IMR-90 (cell line): ENCODE data around the gene HS2ST1. TPM values are rescaled to one million over a fixed set of nuclear protein-coding genes. Genes with fewer than 3 reads are reported as not detected.

Experiments used
- ATAC-seq: fragments of 200-7000 bp; cut with Tn5 transposase; 2 replicates; pipeline ENCODE4 v1.9.1; 2020; ENCODE audit warnings: low read depth, mild to moderate bottlenecking, moderate library complexity
- BruUV-seq: library from RNA; stranded (reverse); fragments of 400-500 nt; replicated peaks from 2 replicates; lab custom pipeline; 2021; lab: Mats Ljungman, UMichigan
- CTCF ChIA-PET: fragments of 300-600 bp; formaldehyde crosslinking; extraction: SDS; loops from one replicate; lab custom pipeline; 2021; ENCODE audit warnings: antibody characterized with exemption; lab: Yijun Ruan, JAX
- POLR2A ChIA-PET: fragments of 300-600 bp; sonication (Branson Sonifier 250); formaldehyde crosslinking; loops from one replicate; lab custom pipeline; 2022; ENCODE audit warnings: antibody characterized with exemption; ENCODE audit not compliant: unreplicated experiment; lab: Charles Lee
- DNase-seq: peaks from one replicate; pipeline ENCODE4 v3.0.0; 2013
- H2AFZ ChIP-seq: replicated peaks from 2 replicates; pipeline ENCODE3; 2013; ENCODE audit warnings: low read length, mild to moderate bottlenecking; ENCODE audit not compliant: poor library complexity
- H2AK5ac ChIP-seq: 2 replicates; pipeline ENCODE4 v1.6.1; 2013; ENCODE audit warnings: low read depth, low read length, inconsistent platforms
- H2AK9ac ChIP-seq: replicated peaks from 2 replicates; pipeline ENCODE3; 2013; ENCODE audit warnings: mild to moderate bottlenecking, low read depth, low read length, moderate library complexity; ENCODE audit not compliant: poor library complexity
- H2BK120ac ChIP-seq: 2 replicates; pipeline ENCODE4 v1.6.1; 2013; ENCODE audit warnings: low read depth, low read length, inconsistent platforms
- H2BK15ac ChIP-seq: 3 replicates; pipeline ENCODE4 v1.6.1; 2013; ENCODE audit warnings: low read depth, low read length, inconsistent platforms
- H2BK20ac ChIP-seq: 2 replicates; pipeline ENCODE4 v1.6.1; 2013; ENCODE audit warnings: low read depth, mild to moderate bottlenecking, inconsistent platforms, low read length, moderate library complexity
- H2BK5ac ChIP-seq: 2 replicates; pipeline ENCODE4 v1.6.1; 2013; ENCODE audit warnings: mild to moderate bottlenecking, low read depth, low read length, inconsistent platforms; ENCODE audit not compliant: poor library complexity, severe bottlenecking
- H3K14ac ChIP-seq: replicated peaks from 2 replicates; pipeline ENCODE4 v1.6.1; 2013; ENCODE audit warnings: low read depth, low read length, inconsistent platforms
- H3K18ac ChIP-seq: 2 replicates; pipeline ENCODE4 v1.6.1; 2013; ENCODE audit warnings: low read depth, low read length, control low read depth
- H3K23ac ChIP-seq: 2 replicates; pipeline ENCODE4 v1.6.1; 2013; ENCODE audit warnings: low read depth, low read length, inconsistent platforms
- H3K27ac ChIP-seq: 2 replicates; pipeline ENCODE4 v1.5.1; 2013; ENCODE audit warnings: mild to moderate bottlenecking, control low read depth, low read length; ENCODE audit not compliant: insufficient read depth
- H3K27me3 ChIP-seq: 2 replicates; pipeline ENCODE4 v1.6.1; 2013; ENCODE audit warnings: low read length; ENCODE audit not compliant: control insufficient read depth, insufficient read depth
- H3K36me3 ChIP-seq: 2 replicates; pipeline ENCODE4 v1.6.1; 2013; ENCODE audit warnings: low read length, mixed read lengths; ENCODE audit not compliant: control insufficient read depth, insufficient read depth
- H3K4ac ChIP-seq: 2 replicates; pipeline ENCODE4 v1.6.1; 2013; ENCODE audit warnings: low read depth, low read length, inconsistent platforms
- H3K4me1 ChIP-seq: 2 replicates; pipeline ENCODE4 v1.6.1; 2013; ENCODE audit warnings: low read length, mixed read lengths; ENCODE audit not compliant: control insufficient read depth, insufficient read depth
- H3K4me2 ChIP-seq: 2 replicates; pipeline ENCODE4 v1.6.1; 2013; ENCODE audit warnings: low read depth, mild to moderate bottlenecking, control low read depth, low read length, moderate library complexity
- H3K4me3 ChIP-seq: 2 replicates; pipeline ENCODE4 v1.5.1; 2013; ENCODE audit warnings: low read depth, mild to moderate bottlenecking, control low read depth, low read length, moderate library complexity; ENCODE audit not compliant: insufficient read depth
- H3K56ac ChIP-seq: 2 replicates; pipeline ENCODE4 v1.6.1; 2013; ENCODE audit warnings: low read length, inconsistent platforms; ENCODE audit not compliant: insufficient read depth; ENCODE audit errors: extremely low read depth
- H3K79me1 ChIP-seq, 2 experiments: 2 replicates each; pipeline ENCODE4 v1.6.1; 2013; ENCODE audit warnings: low read length in 2 of 2, inconsistent platforms in 1 of 2, low read depth in 1 of 2
- H3K9ac ChIP-seq: 2 replicates; pipeline ENCODE4 v1.6.1; 2013; ENCODE audit warnings: low read depth, low read length, control low read depth
- H3K9me1 ChIP-seq: 2 replicates; pipeline ENCODE4 v1.6.1; 2013; ENCODE audit warnings: low read length, inconsistent platforms; ENCODE audit not compliant: insufficient read depth
- H3K9me3 ChIP-seq: 2 replicates; pipeline ENCODE4 v1.6.1; 2013; ENCODE audit warnings: low read length; ENCODE audit not compliant: control insufficient read depth, insufficient read depth
- H4K20me1 ChIP-seq: 2 replicates; pipeline ENCODE4 v1.6.1; 2013; ENCODE audit warnings: low read length, inconsistent platforms; ENCODE audit not compliant: insufficient read depth
- H4K5ac ChIP-seq: 2 replicates; pipeline ENCODE4 v1.6.1; 2013; ENCODE audit warnings: mild to moderate bottlenecking, low read depth, low read length, control low read depth
- H4K8ac ChIP-seq, 2 experiments: 2 replicates each; pipeline ENCODE4 v1.6.1; 2013; ENCODE audit warnings: low read depth in 2 of 2, low read length in 2 of 2, control low read depth in 1 of 2, inconsistent platforms in 1 of 2
- H4K91ac ChIP-seq: 2 replicates; pipeline ENCODE4 v1.6.1; 2013; ENCODE audit warnings: low read depth, low read length, inconsistent platforms; ENCODE audit not compliant: insufficient read depth
- BHLHE40 ChIP-seq: fragments of 150-350 bp; IDR thresholded peaks from 2 replicates; pipeline ENCODE4 v1.6.1; 2016; ENCODE audit warnings: mild to moderate bottlenecking, low read depth, low read length
- CEBPB ChIP-seq: IDR thresholded peaks from 2 replicates; pipeline ENCODE4 v1.6.1; 2012; ENCODE audit warnings: low read depth, low read length, improper control_type of control experiment
- CHD1 ChIP-seq: IDR thresholded peaks from 2 replicates; pipeline ENCODE4 v1.6.1; 2012; ENCODE audit warnings: low read depth, low read length, improper control_type of control experiment
- CTCF ChIP-seq: conservative IDR thresholded peaks from 2 replicates; pipeline ENCODE4 v1.5.1; 2012; ENCODE audit warnings: mild to moderate bottlenecking, low read depth, low read length, improper control_type of control experiment
- FOS ChIP-seq: fragments of 150-350 bp; IDR thresholded peaks from 2 replicates; pipeline ENCODE4 v1.6.1; 2016; ENCODE audit warnings: low read depth, low read length
- MAFK ChIP-seq: IDR thresholded peaks from 2 replicates; pipeline ENCODE4 v1.6.1; 2012; ENCODE audit warnings: low read depth, low read length, improper control_type of control experiment
- MAZ ChIP-seq: IDR thresholded peaks from 2 replicates; pipeline ENCODE4 v1.6.1; 2012; ENCODE audit warnings: low read depth, mild to moderate bottlenecking, low read length, improper control_type of control experiment, moderate library complexity, borderline replicate concordance
- MXI1 ChIP-seq: IDR thresholded peaks from 2 replicates; pipeline ENCODE4 v1.6.1; 2012; ENCODE audit warnings: low read depth, mild to moderate bottlenecking, low read length, moderate library complexity, borderline replicate concordance
- NFE2L2 ChIP-seq: fragments of 150-350 bp; IDR thresholded peaks from 2 replicates; pipeline ENCODE4 v1.6.1; 2016; ENCODE audit warnings: low read depth, mild to moderate bottlenecking, low read length
- POLR2A ChIP-seq: IDR thresholded peaks from 2 replicates; pipeline ENCODE4 v1.6.1; 2012; ENCODE audit warnings: mild to moderate bottlenecking, low read depth, low read length
- RAD21 ChIP-seq: IDR thresholded peaks from 2 replicates; pipeline ENCODE4 v1.6.1; 2012; ENCODE audit warnings: low read length, improper control_type of control experiment
- RCOR1 ChIP-seq: IDR thresholded peaks from 2 replicates; pipeline ENCODE4 v1.6.1; 2012; ENCODE audit warnings: mild to moderate bottlenecking, low read length, improper control_type of control experiment; ENCODE audit not compliant: insufficient replicate concordance
- RFX5 ChIP-seq: IDR thresholded peaks from 2 replicates; pipeline ENCODE4 v1.8.0; 2012; ENCODE audit warnings: low read depth, mild to moderate bottlenecking, low read length, moderate library complexity
- SMC3 ChIP-seq: fragments of 150-350 bp; IDR thresholded peaks from 2 replicates; pipeline ENCODE4 v1.6.1; 2016; ENCODE audit warnings: low read depth, mild to moderate bottlenecking, antibody characterized with exemption, low read length, moderate library complexity
- dilution Hi-C: fragments of 300-500 bp; cut with HindIII; formaldehyde crosslinking; loops from one replicate; pipeline ENCODE4 v1.14.3; 2018; ENCODE audit warnings: low sequenced_read_pairs; ENCODE audit not compliant: unreplicated experiment
- in situ Hi-C: fragments of 300-500 bp; cut with MboI; formaldehyde crosslinking; loops from 3 replicates; pipeline ENCODE4 v1.14.3; 2019; ENCODE audit warnings: low sequenced_read_pairs, inconsistent platforms, mixed read lengths
- intact Hi-C: fragments of 100-400 bp; cut with micrococcal nuclease; formaldehyde crosslinking; loops from 2 replicates; pipeline ENCODE4 v1.10.0; 2022
- polyA plus RNA-seq, 3 experiments: library from polyadenylated mRNA; depleted of rRNA; stranded (reverse); fragments of >200 nt; gene quantifications; 2 replicates each; pipeline ENCODE4 v1.2.3, GENCODE V29; 2012; ENCODE audit warnings: low replicate concordance in 1 of 3
- total RNA-seq: library from RNA; depleted of rRNA; stranded (reverse); fragments of >200 nt; gene quantifications from 2 replicates; pipeline ENCODE4 v1.2.3, GENCODE V29; 2012
- TF ChIP-seq, protein P1 (sequence below): fragments of 150-350 bp; IDR thresholded peaks from 2 replicates; pipeline ENCODE4 v1.6.1; 2016; ENCODE audit warnings: low read depth, mild to moderate bottlenecking, low read length, moderate library complexity, borderline replicate concordance
- TF ChIP-seq, protein P2 (sequence below): fragments of 150-350 bp; IDR thresholded peaks from 2 replicates; pipeline ENCODE4 v1.6.1; 2017; ENCODE audit warnings: mild to moderate bottlenecking, antibody characterized with exemption, low read length, low read depth

HS2ST1 gene
- total and polyA plus RNA-seq, 2 of the 4 experiments (the other 2 are of a cell fraction), result 7.8 to 13.1 TPM

GRCh38 chr1:86957221-86957620 is 42.8 kb downstream of the HS2ST1 start:
- H3K27me3 ChIP-seq, result no peaks in the 10 kb centered on the region
- H3K9me3 ChIP-seq, result no peaks in the 10 kb centered on the region
- no peak overlapping the region for H3K4me3 ChIP-seq
- H3K14ac ChIP-seq, result no peak overlapping the region
- H3K36me3 ChIP-seq, result no peaks in the 10 kb centered on the region
- H3K4ac ChIP-seq, result no peak overlapping the region
- TF ChIP-seq POLR2A, result no peak
- TF ChIP-seq, protein P1, sequence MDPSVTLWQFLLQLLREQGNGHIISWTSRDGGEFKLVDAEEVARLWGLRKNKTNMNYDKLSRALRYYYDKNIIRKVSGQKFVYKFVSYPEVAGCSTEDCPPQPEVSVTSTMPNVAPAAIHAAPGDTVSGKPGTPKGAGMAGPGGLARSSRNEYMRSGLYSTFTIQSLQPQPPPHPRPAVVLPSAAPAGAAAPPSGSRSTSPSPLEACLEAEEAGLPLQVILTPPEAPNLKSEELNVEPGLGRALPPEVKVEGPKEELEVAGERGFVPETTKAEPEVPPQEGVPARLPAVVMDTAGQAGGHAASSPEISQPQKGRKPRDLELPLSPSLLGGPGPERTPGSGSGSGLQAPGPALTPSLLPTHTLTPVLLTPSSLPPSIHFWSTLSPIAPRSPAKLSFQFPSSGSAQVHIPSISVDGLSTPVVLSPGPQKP, result no peak
- TF ChIP-seq, protein P2, sequence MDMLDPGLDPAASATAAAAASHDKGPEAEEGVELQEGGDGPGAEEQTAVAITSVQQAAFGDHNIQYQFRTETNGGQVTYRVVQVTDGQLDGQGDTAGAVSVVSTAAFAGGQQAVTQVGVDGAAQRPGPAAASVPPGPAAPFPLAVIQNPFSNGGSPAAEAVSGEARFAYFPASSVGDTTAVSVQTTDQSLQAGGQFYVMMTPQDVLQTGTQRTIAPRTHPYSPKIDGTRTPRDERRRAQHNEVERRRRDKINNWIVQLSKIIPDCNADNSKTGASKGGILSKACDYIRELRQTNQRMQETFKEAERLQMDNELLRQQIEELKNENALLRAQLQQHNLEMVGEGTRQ, result no peak
- TF ChIP-seq MAZ, result no peak
- TF ChIP-seq RAD21, result no peak
- TF ChIP-seq RCOR1, result no peak
- TF ChIP-seq SMC3, result no peak
- no peak for TF ChIP-seq CTCF
- TF ChIP-seq NFE2L2, result no peak
- TF ChIP-seq CHD1, result no peak
- no peak for TF ChIP-seq FOS
- no peak for TF ChIP-seq RFX5
- TF ChIP-seq MAFK, result no peak
- no peak for TF ChIP-seq BHLHE40
- TF ChIP-seq MXI1, result no peak
- TF ChIP-seq CEBPB, result no peak
- dilution Hi-C loops, result no loop called here
- H2BK120ac ChIP-seq, result no peak overlapping the region
- no peak overlapping the region for H3K23ac ChIP-seq
- ChIA-PET CTCF (interaction anchor here (0.6 to 1.0 kb wide), 2 partner anchors 19 to 96 kb away, joined by 5 to 8 read pairs; no protein-coding TSS in a partner anchor), POLR2A (no interaction called here)
- ATAC-seq (peak; percentile 51; the same call in 1 of the 2 replicates), DNase-seq (peak; percentile 35)
- no peak overlapping the region for H2AK5ac ChIP-seq
- H3K9ac ChIP-seq, result no peak overlapping the region
- no peak overlapping the region for H4K91ac ChIP-seq
- H3K4me1 ChIP-seq, result no peaks in the 10 kb centered on the region
- no peak overlapping the region for H4K8ac ChIP-seq
- H2BK5ac ChIP-seq, result no peak overlapping the region
- H2AK9ac ChIP-seq, result no peak overlapping the region
- BruUV-seq, result no TSS peak
- no peak overlapping the region for H2AFZ ChIP-seq
- no peak overlapping the region for H4K5ac ChIP-seq
- H4K20me1 ChIP-seq, result no peaks in the 10 kb centered on the region
- in situ Hi-C loops, result loop anchor here (10.0 to 25.0 kb wide), 2 partner anchors 122 to 570 kb away; partner anchors contain the start of gene ODF2L
- no peak overlapping the region for H2BK15ac ChIP-seq
- H3K9me1 ChIP-seq, result no peaks in the 10 kb centered on the region
- H3K27ac ChIP-seq, result no peak overlapping the region
- no peak overlapping the region for H3K4me2 ChIP-seq
- no peak overlapping the region for H2BK20ac ChIP-seq
- no peak overlapping the region for H3K56ac ChIP-seq
- H3K79me1 ChIP-seq, result peaks cover 4 to 5% of the 10 kb centered on the region in 2 experiments; a peak in 1 of 4 replicates
- H3K18ac ChIP-seq, result no peak overlapping the region
- intact Hi-C loops, result no loop called here
